HCT116 (cell line): ENCODE results near the gene CXCL9. TPM values are rescaled to one million over a fixed set of nuclear protein-coding genes. Genes with fewer than 3 reads are reported as not detected.

Experiments used
- ATAC-seq: fragments of 200-7000 bp; cut with Tn5 transposase; 2 replicates; pipeline ENCODE4 v1.9.1; 2020; ENCODE audit warnings: mild to moderate bottlenecking, moderate library complexity
- BruUV-seq: library from RNA; stranded (reverse); fragments of 400-500 nt; replicated peaks from 2 replicates; lab custom pipeline; 2021; lab: Mats Ljungman, UMichigan
- CTCF ChIA-PET: fragments of 300-600 bp; sonication (Branson Sonifier 250); formaldehyde crosslinking; loops from one replicate; lab custom pipeline; 2021; ENCODE audit warnings: antibody characterized with exemption; lab: Charles Lee
- POLR2A ChIA-PET: fragments of 300-600, 350-600 bp; sonication (Branson Sonifier 250); formaldehyde crosslinking; loops from one replicate; lab custom pipeline; 2021; ENCODE audit warnings: antibody characterized with exemption; lab: Charles Lee
- RAD21 ChIA-PET, 2 experiments: fragments of 300-600 bp; sonication (Branson Sonifier 250); formaldehyde crosslinking; loops; one replicate each; lab custom pipeline; 2023; ENCODE audit warnings: low total read pairs in 2 of 2; ENCODE audit not compliant: uncharacterized antibody in 2 of 2, unreplicated experiment in 2 of 2, low non-redundant PET in 1 of 2; lab: Charles Lee
- DNase-seq: peaks from one replicate; pipeline ENCODE4 v3.0.0-alpha.2; 2010; ENCODE audit warnings: low read depth, low spot score
- H2AFZ ChIP-seq: fragments of 200-600 bp; shearing (Covaris generic), sonication (generic); 2 replicates; pipeline ENCODE4 v1.6.1; 2017; ENCODE audit warnings: low read depth, mixed run types, mixed read lengths, antibody characterized with exemption, low read length; ENCODE audit not compliant: poor library complexity, severe bottlenecking
- H3K27ac ChIP-seq: 2 replicates; pipeline ENCODE4 v1.5.1; 2012; ENCODE audit warnings: low read depth, low read length
- H3K27me3 ChIP-seq: fragments of 200-600 bp; sonication (generic); 2 replicates; pipeline ENCODE4 v1.6.1; 2016; ENCODE audit warnings: mixed run types, low read length, mixed read lengths; ENCODE audit not compliant: insufficient read depth
- H3K36me3 ChIP-seq, 2 experiments: fragments of 200-500 bp in 1 of 2; fragments of 200-600 bp in 1 of 2; sonication (Bioruptor generic) in 1 of 2; sonication (generic) in 1 of 2; 2 replicates each; pipeline versions ENCODE4 v1.5.1 to v1.6.1; 2014 to 2016; ENCODE audit warnings: low read length in 2 of 2, inconsistent platforms in 1 of 2, mixed read lengths in 1 of 2, mixed run types in 1 of 2; ENCODE audit not compliant: insufficient read depth in 2 of 2, control insufficient read depth in 1 of 2
- H3K4me1 ChIP-seq, 2 experiments: fragments of 200-600 bp in 1 of 2; sonication (generic) in 1 of 2; 2 replicates each; pipeline versions ENCODE4 v1.5.1 to v1.6.1; 2012 to 2017; ENCODE audit warnings: low read length in 2 of 2, inconsistent platforms in 1 of 2, mild to moderate bottlenecking in 1 of 2, mixed read lengths in 1 of 2, mixed run types in 1 of 2, moderate library complexity in 1 of 2; ENCODE audit not compliant: insufficient read depth in 2 of 2, control insufficient read depth in 1 of 2
- H3K4me2 ChIP-seq: fragments of 200-600 bp; sonication (generic); 2 replicates; pipeline ENCODE4 v1.6.1; 2017; ENCODE audit warnings: mixed run types, low read length, mixed read lengths
- H3K4me3 ChIP-seq, 2 experiments: fragments of 200-600 bp in 1 of 2; sonication (generic) in 1 of 2; replicated peaks in 1 of 2; 2 replicates each; pipeline ENCODE4 v1.5.1; 2011 to 2016; ENCODE audit warnings: low read length in 2 of 2, control low read depth in 1 of 2, low read depth in 1 of 2, mild to moderate bottlenecking in 1 of 2, mixed read lengths in 1 of 2, mixed run types in 1 of 2
- H3K79me2 ChIP-seq: fragments of 200-600 bp; sonication (generic); 2 replicates; pipeline ENCODE4 v1.6.1; 2017; ENCODE audit warnings: mild to moderate bottlenecking, mixed run types, low read length, moderate library complexity, mixed read lengths; ENCODE audit not compliant: insufficient read depth
- H3K9ac ChIP-seq: fragments of 200-600 bp; sonication (generic); 2 replicates; pipeline ENCODE4 v1.6.1; 2016; ENCODE audit warnings: low read length, mixed read lengths
- H3K9me2 ChIP-seq: fragments of 200-600 bp; sonication (generic), shearing (Covaris generic); 2 replicates; pipeline ENCODE4 v1.6.1; 2017; ENCODE audit warnings: mixed run types, mild to moderate bottlenecking, moderate library complexity; ENCODE audit not compliant: insufficient read depth
- H3K9me3 ChIP-seq, 2 experiments: fragments of 200-500 bp in 1 of 2; fragments of 200-600 bp in 1 of 2; sonication (Bioruptor generic) in 1 of 2; sonication (generic) in 1 of 2; 2 replicates each; pipeline ENCODE4 v1.6.1; 2014 to 2017; ENCODE audit warnings: low read length in 2 of 2, mixed read lengths in 2 of 2, inconsistent platforms in 1 of 2, low read depth in 1 of 2, mild to moderate bottlenecking in 1 of 2, mixed run types in 1 of 2, moderate library complexity in 1 of 2; ENCODE audit not compliant: control insufficient read depth in 1 of 2, insufficient read depth in 1 of 2
- H4K20me1 ChIP-seq: fragments of 200-600 bp; sonication (generic), shearing (Covaris generic); 2 replicates; pipeline ENCODE4 v1.6.1; 2017; ENCODE audit warnings: mixed run types, mild to moderate bottlenecking, moderate library complexity; ENCODE audit not compliant: insufficient read depth
- CBX3 ChIP-seq: IDR thresholded peaks from 2 replicates; pipeline ENCODE4 v1.6.1; 2012; ENCODE audit warnings: low read depth
- EGR1 ChIP-seq: IDR thresholded peaks from 2 replicates; pipeline ENCODE4 v1.6.1; 2012; ENCODE audit warnings: low read depth
- ELF1 ChIP-seq: IDR thresholded peaks from 2 replicates; pipeline ENCODE4 v1.6.1; 2012; ENCODE audit warnings: low read depth, borderline replicate concordance
- EZH2phosphoT487 ChIP-seq: fragments of 200-600 bp; IDR thresholded peaks from 2 replicates; pipeline ENCODE4 v1.6.1; 2018; ENCODE audit warnings: antibody characterized with exemption, borderline replicate concordance
- MAX ChIP-seq: IDR thresholded peaks from 2 replicates; pipeline ENCODE4 v1.6.1; 2012
- RAD21 ChIP-seq: IDR thresholded peaks from 2 replicates; pipeline ENCODE4 v1.6.1; 2012; ENCODE audit warnings: low read depth, mild to moderate bottlenecking
- SIN3A ChIP-seq: IDR thresholded peaks from 2 replicates; pipeline ENCODE4 v1.6.1; 2012; ENCODE audit warnings: low read depth
- SP1 ChIP-seq: IDR thresholded peaks from 2 replicates; pipeline ENCODE4 v1.6.1; 2012; ENCODE audit warnings: low read depth
- SRF ChIP-seq: IDR thresholded peaks from 2 replicates; pipeline ENCODE4 v1.6.1; 2012; ENCODE audit warnings: low read depth
- TCF7L2 ChIP-seq: IDR thresholded peaks from 2 replicates; pipeline ENCODE4 v1.7.0; 2011; ENCODE audit warnings: borderline replicate concordance, inconsistent platforms; ENCODE audit not compliant: insufficient read depth, insufficient read length; ENCODE audit errors: extremely low read depth
- YY1 ChIP-seq: IDR thresholded peaks from 2 replicates; pipeline ENCODE4 v1.6.1; 2011; ENCODE audit warnings: low read length, low read depth, moderate library complexity, mild to moderate bottlenecking; ENCODE audit not compliant: insufficient replicate concordance; ENCODE audit errors: extremely low read depth
- ZBTB33 ChIP-seq: IDR thresholded peaks from 2 replicates; pipeline ENCODE4 v1.6.1; 2011; ENCODE audit warnings: mild to moderate bottlenecking, low read length, moderate library complexity; ENCODE audit not compliant: insufficient replicate concordance; ENCODE audit errors: extremely low read depth
- intact Hi-C: fragments of 100-400 bp; cut with micrococcal nuclease; formaldehyde crosslinking; loops from 2 replicates; pipeline ENCODE4 v1.10.0; 2022
- total RNA-seq: library from RNA; stranded (reverse); gene quantifications from one replicate; pipeline ENCODE4 v1.2.1, GENCODE V29; 2021; ENCODE audit not compliant: unreplicated experiment
- TF ChIP-seq, protein P1 (sequence below): IDR thresholded peaks from 2 replicates; pipeline ENCODE4 v1.6.1; 2012
- TF ChIP-seq, protein P2 (sequence below): IDR thresholded peaks from 2 replicates; pipeline ENCODE4 v1.6.1; 2012; ENCODE audit warnings: low read depth

CXCL9 gene
- total RNA-seq, 1 experiment from 2014 or later: not detected

GRCh38 chr4:76016393-76016792 is 9.1 kb upstream of the CXCL9 start:
- Histone ChIP-seq H3K4me1 (peaks cover 0 to 3% of the 10 kb centered on the region in 2 experiments; a peak in 1 of 4 replicates), H3K27ac (no peak overlapping the region), H3K4me2 (no peak overlapping the region), H3K27me3 (no peaks in the 10 kb centered on the region), H3K79me2 (no peaks in the 10 kb centered on the region), H3K4me3 (no peak overlapping the region), H3K9me2 (no peaks in the 10 kb centered on the region), H2AFZ (no peak overlapping the region), H3K9me3 (no peaks in the 10 kb centered on the region), H4K20me1 (no peaks in the 10 kb centered on the region), H3K9ac (no peak overlapping the region), H3K36me3 (no peaks in the 10 kb centered on the region)
- DNase-seq: no peak
- intact Hi-C loops: no loop called here
- RAD21 ChIA-PET: no interaction called here
- POLR2A ChIA-PET: no interaction called here
- CTCF ChIA-PET: interaction anchor here (1.5 kb wide), 1 partner anchor 21 kb away, joined by 5 read pairs; no protein-coding TSS in a partner anchor
- BruUV-seq: no TSS peak
- ATAC-seq: no peak
- TF ChIP-seq SRF (no peak), ELF1 (no peak), SP1 (no peak), MAX (no peak), RAD21 (no peak), EZH2phosphoT487 (no peak), CBX3 (no peak), TCF7L2 (no peak), ZBTB33 (no peak), EGR1 (no peak), SIN3A (no peak), YY1 (no peak)
- TF ChIP-seq, protein P1, sequence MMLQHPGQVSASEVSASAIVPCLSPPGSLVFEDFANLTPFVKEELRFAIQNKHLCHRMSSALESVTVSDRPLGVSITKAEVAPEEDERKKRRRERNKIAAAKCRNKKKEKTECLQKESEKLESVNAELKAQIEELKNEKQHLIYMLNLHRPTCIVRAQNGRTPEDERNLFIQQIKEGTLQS: no peak
- TF ChIP-seq, protein P2, sequence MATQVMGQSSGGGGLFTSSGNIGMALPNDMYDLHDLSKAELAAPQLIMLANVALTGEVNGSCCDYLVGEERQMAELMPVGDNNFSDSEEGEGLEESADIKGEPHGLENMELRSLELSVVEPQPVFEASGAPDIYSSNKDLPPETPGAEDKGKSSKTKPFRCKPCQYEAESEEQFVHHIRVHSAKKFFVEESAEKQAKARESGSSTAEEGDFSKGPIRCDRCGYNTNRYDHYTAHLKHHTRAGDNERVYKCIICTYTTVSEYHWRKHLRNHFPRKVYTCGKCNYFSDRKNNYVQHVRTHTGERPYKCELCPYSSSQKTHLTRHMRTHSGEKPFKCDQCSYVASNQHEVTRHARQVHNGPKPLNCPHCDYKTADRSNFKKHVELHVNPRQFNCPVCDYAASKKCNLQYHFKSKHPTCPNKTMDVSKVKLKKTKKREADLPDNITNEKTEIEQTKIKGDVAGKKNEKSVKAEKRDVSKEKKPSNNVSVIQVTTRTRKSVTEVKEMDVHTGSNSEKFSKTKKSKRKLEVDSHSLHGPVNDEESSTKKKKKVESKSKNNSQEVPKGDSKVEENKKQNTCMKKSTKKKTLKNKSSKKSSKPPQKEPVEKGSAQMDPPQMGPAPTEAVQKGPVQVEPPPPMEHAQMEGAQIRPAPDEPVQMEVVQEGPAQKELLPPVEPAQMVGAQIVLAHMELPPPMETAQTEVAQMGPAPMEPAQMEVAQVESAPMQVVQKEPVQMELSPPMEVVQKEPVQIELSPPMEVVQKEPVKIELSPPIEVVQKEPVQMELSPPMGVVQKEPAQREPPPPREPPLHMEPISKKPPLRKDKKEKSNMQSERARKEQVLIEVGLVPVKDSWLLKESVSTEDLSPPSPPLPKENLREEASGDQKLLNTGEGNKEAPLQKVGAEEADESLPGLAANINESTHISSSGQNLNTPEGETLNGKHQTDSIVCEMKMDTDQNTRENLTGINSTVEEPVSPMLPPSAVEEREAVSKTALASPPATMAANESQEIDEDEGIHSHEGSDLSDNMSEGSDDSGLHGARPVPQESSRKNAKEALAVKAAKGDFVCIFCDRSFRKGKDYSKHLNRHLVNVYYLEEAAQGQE: no peak
